HG03135 (cell line): Measurements from ENCODE around the gene PRRC2B.

Source experiments
- ATAC-seq: cut with Tn5 transposase; IDR thresholded peaks from one replicate; pipeline ENCODE4 v1.9.1; 2021; ENCODE audit warnings: mild to moderate bottlenecking, moderate library complexity; ENCODE audit not compliant: unreplicated experiment

The PRRC2B gene

GRCh38 chr9:131484051-131484445, 90.2 kb downstream of the PRRC2B start:
- no peak for ATAC-seq

GRCh38 chr9:131484560-131485185, 90.8 kb downstream of the PRRC2B start:
- ATAC-seq = no peak

- ATAC-seq = no peak
Observed at GRCh38 chr9:131485206-131485605, 91.3 kb downstream of the PRRC2B start.

GRCh38 chr9:131485728-131486422, 92.0 kb downstream of the PRRC2B start:
- ATAC-seq = no peak

GRCh38 chr9:131487001-131487400, 93.1 kb downstream of the PRRC2B start:
- no peak for ATAC-seq

- ATAC-seq = no peak
Observed at GRCh38 chr9:131487621-131488031, 93.7 kb downstream of the PRRC2B start.

GRCh38 chr9:131490514-131490913, 96.6 kb downstream of the PRRC2B start:
- no peak for ATAC-seq

GRCh38 chr9:131491001-131491710, 97.3 kb downstream of the PRRC2B start:
- ATAC-seq = no peak

- no peak for ATAC-seq
Observed at GRCh38 chr9:131492070-131492469, 98.2 kb downstream of the PRRC2B start.

- no peak for ATAC-seq
Observed at GRCh38 chr9:131494296-131494870, 100.5 kb downstream of the PRRC2B start.

GRCh38 chr9:131495785-131496184, 101.9 kb downstream of the PRRC2B start:
- ATAC-seq = no peak

- no peak for ATAC-seq
Observed at GRCh38 chr9:131496844-131497405, 103.0 kb downstream of the PRRC2B start.

- no peak for ATAC-seq
Observed at GRCh38 chr9:131499254-131499767, 105.4 kb downstream of the PRRC2B start.

GRCh38 chr9:131500377-131500776, 106.5 kb downstream of the PRRC2B start:
- ATAC-seq = no peak

GRCh38 chr9:131500939-131501541, 107.2 kb downstream of the PRRC2B start:
- no peak for ATAC-seq

- peak; percentile 78 for ATAC-seq
Observed at GRCh38 chr9:131502781-131503625, 109.1 kb downstream of the PRRC2B start, which contains the start of gene POMT1. POMT1 (plus strand) TSS chr9:131502918; CDS start chr9:131504219, 1,301 bp downstream.

- ATAC-seq = no peak
Observed at GRCh38 chr9:131503626-131504465, 110.0 kb downstream of the PRRC2B start.

- no peak for ATAC-seq
Observed at GRCh38 chr9:131505012-131505411, 111.1 kb downstream of the PRRC2B start.

- ATAC-seq = no peak
Observed at GRCh38 chr9:131511416-131511815, 117.5 kb downstream of the PRRC2B start.
